Loucy (cell line): ENCODE results near the gene IGSF1.

Experiments
- CTCF ChIP-seq: fragments of 200-600 bp; sonication (generic); conservative IDR thresholded peaks from 2 replicates; pipeline ENCODE4 v1.5.1; 2014; ENCODE audit warnings: mild to moderate bottlenecking, antibody characterized with exemption, low read length
- EZH2phosphoT487 ChIP-seq: fragments of 200-600 bp; IDR thresholded peaks from 2 replicates; pipeline ENCODE4 v1.6.1; 2018; ENCODE audit warnings: antibody characterized with exemption, mild to moderate bottlenecking, moderate library complexity, borderline replicate concordance

- no peak for TF ChIP-seq CTCF
- no peak for TF ChIP-seq EZH2phosphoT487
These were observed 13.6 kb upstream of the IGSF1 start for GRCh38 chrX:131302701-131303100.
